ENCODE measurements around the gene FAM118B. TPM values are rescaled to one million over a fixed set of nuclear protein-coding genes. Genes with fewer than 3 reads are reported as not detected.

FAM118B gene
- total RNA-seq, 2 experiments from 2014 or later = 1.0 to 1.8 TPM

DNA sequence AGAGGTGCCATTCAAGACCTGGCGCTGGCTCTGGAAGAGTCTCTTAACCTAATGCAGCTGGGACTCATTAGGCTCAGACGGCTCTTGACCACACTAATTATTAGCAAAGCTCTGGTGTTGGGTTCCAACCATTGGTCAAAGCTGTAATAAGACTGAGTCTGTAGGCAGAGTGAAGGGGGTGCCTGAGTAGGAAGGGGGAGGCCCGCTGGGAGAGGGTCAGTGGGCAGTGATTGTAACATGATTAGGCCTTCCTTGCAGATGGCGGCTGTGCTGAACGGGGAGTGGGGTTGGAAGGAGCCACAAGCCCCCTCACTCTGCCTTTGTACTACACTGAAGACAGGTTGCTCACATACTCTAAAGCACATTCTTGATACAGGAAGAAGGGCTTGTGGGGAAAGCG lies 51.9 kb downstream of the FAM118B start:
- Mint-ChIP-seq H3K4me3 (peak overlapping the region; percentile 45), H3K27me3 (no peaks in the 10 kb centered on the region), H3K4me1 (ENCODE audit: low read depth) (peaks cover 17% of the 10 kb centered on the region), H3K36me3 (ENCODE audit: low read depth) (peaks cover 90% of the 10 kb centered on the region), H3K9me3 (no peaks in the 10 kb centered on the region), H3K27ac (peak overlapping the region; percentile 47)
- Histone ChIP-seq H3K36me3 (ENCODE audit: insufficient read depth, low read length) (peaks cover 61% of the 10 kb centered on the region), H3K9me3 (ENCODE audit: control insufficient read depth in 1 of 2, insufficient read depth in 1 of 2, low read length in 2 of 2) (no peaks in the 10 kb centered on the region), H3K27me3 (ENCODE audit: control insufficient read depth in 1 of 2, insufficient read depth in 2 of 2, low read length in 2 of 2) (no peaks in the 10 kb centered on the region), H3K27ac (ENCODE audit: low read depth in 1 of 2, low read length in 2 of 2) (no peak overlapping the region), H3K4me3 (ENCODE audit: low read length) (no peak overlapping the region), H3K4me1 (ENCODE audit: insufficient read depth, low read length) (peaks cover 18% of the 10 kb centered on the region)
- POLR2A ChIA-PET = interaction anchor here (0.9 to 1.3 kb wide), 3 partner anchors 9 to 52 kb away, joined by 3 read pairs; partner anchors contain the start of gene DCPS
- intact Hi-C loops (cut with DNase I, micrococcal nuclease) = loop anchor here in 1 of 2 experiments (2.0 kb wide), 1 partner anchor 51 kb away; no protein-coding TSS in a partner anchor
- TF ChIP-seq, protein P1, sequence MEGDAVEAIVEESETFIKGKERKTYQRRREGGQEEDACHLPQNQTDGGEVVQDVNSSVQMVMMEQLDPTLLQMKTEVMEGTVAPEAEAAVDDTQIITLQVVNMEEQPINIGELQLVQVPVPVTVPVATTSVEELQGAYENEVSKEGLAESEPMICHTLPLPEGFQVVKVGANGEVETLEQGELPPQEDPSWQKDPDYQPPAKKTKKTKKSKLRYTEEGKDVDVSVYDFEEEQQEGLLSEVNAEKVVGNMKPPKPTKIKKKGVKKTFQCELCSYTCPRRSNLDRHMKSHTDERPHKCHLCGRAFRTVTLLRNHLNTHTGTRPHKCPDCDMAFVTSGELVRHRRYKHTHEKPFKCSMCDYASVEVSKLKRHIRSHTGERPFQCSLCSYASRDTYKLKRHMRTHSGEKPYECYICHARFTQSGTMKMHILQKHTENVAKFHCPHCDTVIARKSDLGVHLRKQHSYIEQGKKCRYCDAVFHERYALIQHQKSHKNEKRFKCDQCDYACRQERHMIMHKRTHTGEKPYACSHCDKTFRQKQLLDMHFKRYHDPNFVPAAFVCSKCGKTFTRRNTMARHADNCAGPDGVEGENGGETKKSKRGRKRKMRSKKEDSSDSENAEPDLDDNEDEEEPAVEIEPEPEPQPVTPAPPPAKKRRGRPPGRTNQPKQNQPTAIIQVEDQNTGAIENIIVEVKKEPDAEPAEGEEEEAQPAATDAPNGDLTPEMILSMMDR (IDR thresholded peaks at IDR 0.05) = no peak
- DNase-seq (no peak), ATAC-seq (ENCODE audit: poor library complexity) (no peak)
- CTCF ChIA-PET = no interaction called here

DNA sequence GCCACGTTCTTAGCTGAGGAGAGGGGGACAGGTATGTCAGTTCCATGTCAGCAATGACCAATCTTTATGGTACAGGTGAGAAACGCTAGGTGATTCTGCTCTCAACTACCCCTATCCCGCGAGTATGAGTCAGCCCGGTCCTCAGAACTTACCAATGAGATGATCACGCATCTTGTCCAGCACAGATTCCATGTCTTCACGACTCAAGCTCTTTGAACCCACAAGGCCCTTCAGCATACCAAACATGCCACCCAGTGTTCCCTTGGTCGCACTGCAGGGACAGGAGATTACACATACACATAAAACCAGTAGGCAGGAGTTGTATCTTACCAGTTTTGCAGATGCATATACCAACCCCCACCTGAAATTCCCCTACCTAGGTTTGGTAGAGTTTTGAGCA lies 54.2 kb downstream of the FAM118B start:
- peaks cover 61% of the 10 kb centered on the region for H3K36me3 ChIP-seq (ENCODE audit: insufficient read depth, low read length)
- Mint-ChIP-seq H3K9me3 (no peaks in the 10 kb centered on the region), H3K27ac (peak overlapping the region; percentile 6), H3K27me3 (no peaks in the 10 kb centered on the region), H3K4me3 (peak overlapping the region; percentile 46), H3K4me1 (ENCODE audit: low read depth) (peaks cover 34% of the 10 kb centered on the region), H3K36me3 (ENCODE audit: low read depth) (peaks cover 91% of the 10 kb centered on the region)
- no peaks in the 10 kb centered on the region for H3K9me3 ChIP-seq (ENCODE audit: control insufficient read depth in 1 of 2, insufficient read depth in 1 of 2, low read length in 2 of 2)
- DNase-seq (no peak), ATAC-seq (ENCODE audit: poor library complexity) (no peak)
- CTCF ChIA-PET = no interaction called here
- POLR2A ChIA-PET = interaction anchor here (0.7 kb wide), 1 partner anchor 20 kb away, joined by 3 read pairs; no protein-coding TSS in a partner anchor
- peaks cover 30% of the 10 kb centered on the region for H3K4me1 ChIP-seq (ENCODE audit: insufficient read depth, low read length)
- H3K27me3 ChIP-seq (ENCODE audit: control insufficient read depth in 1 of 2, insufficient read depth in 2 of 2, low read length in 2 of 2) = no peaks in the 10 kb centered on the region
- TF ChIP-seq, protein P1 (IDR thresholded peaks at IDR 0.05) = no peak
- no peak overlapping the region for H3K27ac ChIP-seq (ENCODE audit: low read depth in 1 of 2, low read length in 2 of 2)
- no peak overlapping the region for H3K4me3 ChIP-seq (ENCODE audit: low read length)
- intact Hi-C loops (cut with DNase I, micrococcal nuclease) = loop anchor here (5.0 kb wide), 5 partner anchors 36 to 694 kb away; partner anchors contain the start of genes DCPS (in 1 of the 2), DDX25 (in 1 of the 2), FAM118B (in 1 of the 2) and HYLS1 (in 1 of the 2)

DNA sequence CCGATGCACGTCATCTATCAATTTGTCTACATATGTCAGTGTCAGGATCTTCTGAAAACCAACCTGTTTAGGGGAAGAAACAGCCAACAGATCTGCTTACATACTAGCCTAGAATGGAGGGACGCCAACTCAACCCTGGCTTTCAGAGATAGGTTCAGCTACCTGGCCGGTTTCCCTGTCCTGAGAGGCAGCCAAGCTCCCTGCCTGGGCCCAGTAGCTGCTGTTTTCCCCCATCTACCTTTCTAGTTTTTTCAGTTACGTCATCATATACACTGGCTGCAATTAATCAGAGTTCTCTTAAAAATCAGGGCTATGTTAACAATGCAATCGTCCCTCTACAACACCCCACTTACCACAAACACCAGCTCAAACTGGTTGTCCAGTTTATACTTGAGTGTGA lies 56.1 kb downstream of the FAM118B start:
- Histone ChIP-seq H3K9me3 (ENCODE audit: control insufficient read depth in 1 of 2, insufficient read depth in 1 of 2, low read length in 2 of 2) (no peaks in the 10 kb centered on the region), H3K36me3 (ENCODE audit: insufficient read depth, low read length) (peaks cover 47% of the 10 kb centered on the region), H3K27ac (ENCODE audit: low read depth in 1 of 2, low read length in 2 of 2) (peak overlapping the region; percentile 56 to 92), H3K4me3 (ENCODE audit: low read length) (peak overlapping the region; percentile 96), H3K4me1 (ENCODE audit: insufficient read depth, low read length) (peaks cover 30% of the 10 kb centered on the region), H3K27me3 (ENCODE audit: control insufficient read depth in 1 of 2, insufficient read depth in 2 of 2, low read length in 2 of 2) (no peaks in the 10 kb centered on the region)
- TF ChIP-seq, protein P1 (IDR thresholded peaks at IDR 0.05) = no peak
- Mint-ChIP-seq H3K27ac (peak overlapping the region; percentile 96), H3K4me1 (ENCODE audit: low read depth) (peaks cover 38% of the 10 kb centered on the region), H3K27me3 (no peaks in the 10 kb centered on the region), H3K9me3 (no peaks in the 10 kb centered on the region), H3K36me3 (ENCODE audit: low read depth) (peaks cover 81% of the 10 kb centered on the region), H3K4me3 (peak overlapping the region; percentile 100)
- DNase-seq (no peak), ATAC-seq (ENCODE audit: poor library complexity) (no peak)
- ChIA-PET POLR2A (interaction anchor here (1.5 to 3.2 kb wide), 9 partner anchors 9 to 676 kb away, joined by 3 to 77 read pairs (median 7); partner anchors contain the start of genes DCPS, FAM118B, HYLS1 and PUS3), CTCF (no interaction called here)
- intact Hi-C loops (cut with DNase I, micrococcal nuclease) = loop anchor here (1.0 to 5.0 kb wide), 8 partner anchors 15 to 695 kb away; partner anchors contain the start of genes DCPS (in 2 of the 2), DDX25 (in 1 of the 2), FAM118B (in 1 of the 2) and HYLS1 (in 1 of the 2)

Measured in CD4-positive, alpha-beta T cell (primary cell).